Activated CD8-positive, alpha-beta memory T cell treated with anti-CD3 and anti-CD28 coated beads, Interleukin-2, amount 50 U/mL, for 24 hours (primary cell): ENCODE results near the gene ZNF408.

Source experiments
- DNase-seq: peaks from one replicate; pipeline ENCODE4 v3.0.0-alpha.2; 2020; ENCODE audit errors: extremely low read depth

The ZNF408 gene

DNA sequence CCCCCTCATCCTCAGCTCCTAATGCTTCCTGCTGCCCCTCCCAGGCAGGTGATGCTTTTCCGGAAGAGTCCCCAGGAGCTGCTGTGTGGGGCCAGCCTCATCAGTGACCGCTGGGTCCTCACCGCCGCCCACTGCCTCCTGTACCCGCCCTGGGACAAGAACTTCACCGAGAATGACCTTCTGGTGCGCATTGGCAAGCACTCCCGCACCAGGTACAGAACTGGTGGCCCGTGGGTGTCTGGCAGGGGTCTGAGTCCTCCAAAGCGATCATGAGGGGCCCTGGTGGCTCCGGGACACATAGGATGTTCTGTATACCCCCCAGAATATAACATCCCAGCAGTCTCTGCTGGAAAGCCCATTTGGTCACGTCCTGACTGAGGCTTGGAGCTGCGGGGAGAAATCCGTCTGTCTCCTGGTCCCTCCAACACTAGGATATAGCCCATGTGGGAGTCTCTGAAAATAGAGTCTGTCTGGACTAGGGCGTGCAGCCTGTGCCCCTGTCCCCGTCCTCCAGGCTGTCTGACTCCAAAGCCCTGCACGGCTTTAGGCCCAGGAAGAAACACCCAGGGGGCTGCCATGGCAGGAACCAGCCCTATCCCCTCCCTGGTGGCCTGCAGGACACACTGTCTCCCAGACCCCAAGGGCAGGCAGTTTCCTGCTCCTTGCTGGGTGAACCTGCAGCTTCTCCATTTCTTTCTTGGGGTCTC, 27.3 kb downstream of the ZNF408 start:
- no peak for DNase-seq

DNA sequence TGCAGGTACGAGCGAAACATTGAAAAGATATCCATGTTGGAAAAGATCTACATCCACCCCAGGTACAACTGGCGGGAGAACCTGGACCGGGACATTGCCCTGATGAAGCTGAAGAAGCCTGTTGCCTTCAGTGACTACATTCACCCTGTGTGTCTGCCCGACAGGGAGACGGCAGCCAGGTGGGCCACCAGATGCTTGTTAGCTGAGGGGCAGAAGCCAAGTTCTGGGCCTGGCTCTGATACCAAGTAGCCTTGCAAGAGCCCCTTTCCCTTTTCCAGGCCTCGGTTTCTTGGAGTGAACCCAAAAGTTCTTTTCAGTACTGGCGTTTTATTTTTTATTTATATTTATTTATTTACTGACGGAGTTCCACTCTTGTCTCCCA, 27.8 kb downstream of the ZNF408 start:
- DNase-seq = no peak

DNA sequence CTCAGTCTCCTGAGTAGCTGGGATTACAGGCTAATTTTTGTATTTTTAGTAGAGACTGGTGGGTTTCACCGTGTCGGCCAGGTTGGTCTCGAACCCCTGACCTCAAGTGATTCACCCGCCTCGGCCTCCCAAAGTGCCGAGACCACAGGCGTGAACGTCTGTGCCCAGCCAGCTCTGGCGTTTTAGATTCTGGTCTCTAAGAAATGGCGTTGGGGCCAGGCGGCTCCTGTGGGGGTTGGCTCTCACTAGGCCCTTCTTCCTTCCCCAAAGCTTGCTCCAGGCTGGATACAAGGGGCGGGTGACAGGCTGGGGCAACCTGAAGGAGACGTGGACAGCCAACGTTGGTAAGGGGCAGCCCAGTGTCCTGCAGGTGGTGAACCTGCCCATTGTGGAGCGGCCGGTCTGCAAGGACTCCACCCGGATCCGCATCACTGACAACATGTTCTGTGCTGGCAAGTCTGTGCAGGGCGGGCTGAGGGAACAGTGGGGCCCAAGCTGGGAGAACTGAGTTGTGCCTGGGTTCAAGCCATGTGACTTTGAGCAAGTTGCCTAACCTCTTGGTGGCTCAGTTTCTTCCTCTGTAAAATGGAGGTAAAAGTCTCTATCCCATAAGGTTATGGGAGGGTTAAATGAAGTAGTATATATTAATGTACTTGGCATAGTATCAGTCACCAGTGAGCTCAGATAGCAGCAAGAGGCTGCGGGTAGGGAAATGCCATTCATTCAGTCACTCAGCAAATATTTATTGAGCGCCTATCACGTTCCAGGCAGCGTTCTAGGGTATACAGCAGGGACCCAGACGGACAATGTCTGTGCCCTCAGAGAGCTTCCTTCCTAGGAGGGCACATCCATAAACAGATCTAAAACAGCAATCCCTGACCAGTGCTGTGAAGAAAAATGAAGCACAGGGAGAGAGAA, 28.5 kb downstream of the ZNF408 start:
- DNase-seq = no peak

DNA sequence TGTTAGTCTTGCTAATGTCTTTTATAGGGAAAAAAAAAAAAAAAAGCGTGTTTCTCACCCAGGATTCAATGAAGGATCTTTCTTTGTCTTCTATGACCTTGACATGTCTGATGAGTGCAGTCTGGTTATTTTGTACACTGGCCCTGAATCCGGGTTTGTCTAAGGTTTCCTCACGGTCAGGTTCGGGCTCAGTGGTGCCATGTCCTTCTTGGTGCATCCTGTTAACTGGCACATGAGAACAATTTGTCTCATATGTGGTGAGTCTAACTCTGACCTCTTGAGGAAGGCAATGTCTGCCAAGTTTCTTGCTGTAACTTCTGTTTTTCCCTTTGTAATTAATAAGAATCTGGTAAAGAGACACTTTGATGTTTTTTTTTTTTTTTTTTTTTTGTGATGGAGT, 30.7 kb downstream of the ZNF408 start:
- DNase-seq = no peak

DNA sequence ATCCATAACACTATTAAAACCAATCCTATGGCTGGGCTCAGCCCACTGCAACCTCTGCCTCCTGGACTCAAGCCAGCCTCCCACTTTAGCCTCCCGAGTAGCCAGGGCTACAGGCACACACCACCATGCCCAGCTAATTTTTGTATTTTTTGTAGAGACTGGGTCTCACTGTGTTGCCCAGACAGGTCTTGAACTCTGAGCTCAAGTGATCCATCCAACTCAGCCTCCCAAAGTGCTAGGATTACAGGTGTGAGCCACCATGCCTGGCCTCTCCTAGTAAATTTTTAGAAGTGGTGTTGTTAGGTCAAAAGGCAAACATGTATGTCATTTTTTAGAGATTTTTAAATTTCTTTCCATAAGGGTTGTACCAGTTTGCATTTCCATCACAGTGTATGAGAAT, 32.4 kb downstream of the ZNF408 start:
- no peak for DNase-seq

DNA sequence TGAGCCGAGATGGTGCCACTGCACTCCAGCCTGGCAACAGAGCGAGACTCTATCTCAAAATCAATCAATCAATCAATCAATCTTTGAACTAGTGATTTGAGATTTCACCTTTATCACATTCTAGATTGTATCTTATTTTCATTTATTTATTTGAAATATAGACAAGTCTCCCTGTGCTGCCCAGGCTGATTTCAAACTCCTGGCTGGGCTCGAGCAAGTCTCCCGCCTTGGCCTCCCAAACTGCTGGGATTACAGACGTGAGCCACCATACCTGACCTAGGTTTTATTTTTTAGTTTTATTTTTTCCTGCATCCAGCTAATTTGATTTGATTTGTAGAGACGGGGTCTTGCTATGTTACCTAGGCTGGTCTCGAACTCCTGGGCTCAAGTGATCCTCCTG, 35.3 kb downstream of the ZNF408 start:
- DNase-seq = no peak

DNA sequence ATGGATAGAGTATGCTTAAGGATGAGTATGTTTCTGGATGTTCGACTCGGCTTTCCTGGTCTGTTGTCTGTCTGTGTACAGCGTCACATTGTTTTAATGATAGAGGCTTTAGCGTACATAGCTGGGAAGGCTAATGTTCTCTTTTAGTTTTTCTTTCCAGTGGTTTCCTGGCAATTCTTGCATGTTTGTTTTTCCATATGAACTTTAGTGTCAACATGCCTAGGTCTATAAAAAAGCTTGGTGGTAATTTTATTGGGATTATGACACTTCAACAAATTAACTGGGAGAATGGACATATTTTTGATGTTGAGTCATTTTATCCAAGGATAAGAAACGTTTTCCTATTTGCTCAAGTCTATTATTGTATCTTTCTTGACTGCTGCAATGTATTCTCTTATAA, 35.8 kb downstream of the ZNF408 start:
- no peak for DNase-seq

DNA sequence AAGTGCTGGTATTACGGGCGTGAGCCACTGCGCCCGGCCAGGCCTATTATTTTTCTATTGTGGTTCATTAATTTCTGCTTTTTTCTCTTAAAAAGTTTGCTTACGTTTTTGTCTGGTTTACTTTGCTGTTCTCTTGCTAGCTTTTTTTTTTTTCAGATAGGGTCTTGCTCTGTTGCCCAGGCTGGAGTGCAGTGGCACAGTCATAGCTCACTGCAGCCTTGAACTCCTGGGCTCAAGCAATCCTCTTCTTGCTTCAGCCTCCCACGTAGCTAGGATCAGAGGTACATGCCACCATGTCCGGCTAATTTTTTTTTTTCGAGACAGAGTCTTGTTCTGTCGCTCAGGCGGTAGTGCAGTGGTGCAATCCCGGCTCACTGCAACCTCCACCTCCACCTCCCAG, 36.9 kb downstream of the ZNF408 start:
- DNase-seq = no peak

DNA sequence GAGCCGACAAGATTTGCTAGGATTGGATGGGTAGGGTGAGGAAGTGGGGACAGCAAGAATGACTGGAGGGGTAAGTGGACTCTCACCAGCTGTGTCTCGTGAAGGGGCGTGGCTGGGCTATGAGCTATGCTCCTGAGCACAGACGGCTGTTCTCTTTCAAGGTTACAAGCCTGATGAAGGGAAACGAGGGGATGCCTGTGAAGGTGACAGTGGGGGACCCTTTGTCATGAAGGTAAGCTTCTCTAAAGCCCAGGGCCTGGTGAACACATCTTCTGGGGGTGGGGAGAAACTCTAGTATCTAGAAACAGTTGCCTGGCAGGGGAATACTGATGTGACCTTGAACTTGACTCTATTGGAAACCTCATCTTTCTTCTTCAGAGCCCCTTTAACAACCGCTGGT, 38.1 kb downstream of the ZNF408 start:
- no peak for DNase-seq

DNA sequence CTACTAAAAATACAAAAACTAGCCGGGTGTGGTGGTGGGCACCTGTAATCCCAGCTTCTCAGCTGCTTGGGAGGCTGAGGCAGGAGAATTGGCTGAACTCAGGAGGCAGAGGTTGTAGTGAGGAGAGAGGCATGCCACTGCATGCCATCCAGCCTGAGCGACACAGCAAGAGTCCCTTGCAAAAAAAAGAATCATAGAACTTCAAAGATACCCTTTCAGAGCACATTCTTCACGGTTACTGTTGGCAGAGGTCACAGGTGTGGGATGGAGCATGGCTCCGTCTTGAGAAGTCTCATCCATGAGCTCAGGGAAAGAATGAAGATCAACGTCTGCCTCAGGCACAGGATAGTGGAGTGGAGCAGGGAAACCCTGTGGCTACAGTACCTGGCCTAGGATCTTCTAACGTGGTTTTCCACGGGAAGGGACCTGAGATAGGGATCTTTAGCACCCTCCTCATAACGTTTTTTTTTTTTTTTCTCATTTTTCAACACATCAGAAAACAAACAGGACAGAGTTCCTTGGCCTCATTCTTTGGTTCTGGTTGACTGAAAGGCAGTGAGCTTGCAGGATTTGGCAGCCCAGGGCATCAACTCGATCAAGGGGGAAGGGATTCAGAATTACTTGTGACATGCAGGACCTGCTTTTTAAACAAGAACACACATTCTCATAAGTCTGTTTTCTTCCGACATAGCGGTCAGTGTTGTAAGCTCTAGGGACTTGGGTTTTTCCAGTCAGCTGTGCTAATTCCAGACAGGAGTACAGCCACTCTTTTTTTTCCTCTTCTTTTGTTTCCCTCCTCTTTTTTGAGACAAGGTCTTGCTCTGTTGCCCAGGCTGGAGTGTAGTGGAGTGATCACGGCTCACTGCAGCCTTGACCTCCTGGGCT, 41.0 kb downstream of the ZNF408 start:
- DNase-seq = no peak

DNA sequence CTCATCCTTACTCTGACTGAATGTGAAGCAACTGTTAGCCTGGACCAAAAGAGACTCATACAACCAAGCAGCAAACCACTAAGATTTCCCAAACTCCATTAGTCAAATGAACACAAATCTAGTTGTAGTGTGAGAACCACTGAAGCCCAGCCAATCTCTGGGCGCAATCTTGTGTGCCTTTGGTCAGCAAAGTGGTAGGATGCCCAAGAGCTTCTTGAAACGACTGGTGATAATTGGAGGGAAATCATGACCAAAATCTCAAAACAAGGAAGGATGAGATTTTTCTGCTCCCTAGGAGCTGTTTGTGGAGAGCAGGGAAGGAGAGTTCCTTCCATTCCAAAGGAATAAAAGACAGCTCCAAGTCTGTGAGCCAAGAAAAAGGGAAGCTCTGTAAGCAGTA, 42.2 kb downstream of the ZNF408 start:
- DNase-seq = no peak

DNA sequence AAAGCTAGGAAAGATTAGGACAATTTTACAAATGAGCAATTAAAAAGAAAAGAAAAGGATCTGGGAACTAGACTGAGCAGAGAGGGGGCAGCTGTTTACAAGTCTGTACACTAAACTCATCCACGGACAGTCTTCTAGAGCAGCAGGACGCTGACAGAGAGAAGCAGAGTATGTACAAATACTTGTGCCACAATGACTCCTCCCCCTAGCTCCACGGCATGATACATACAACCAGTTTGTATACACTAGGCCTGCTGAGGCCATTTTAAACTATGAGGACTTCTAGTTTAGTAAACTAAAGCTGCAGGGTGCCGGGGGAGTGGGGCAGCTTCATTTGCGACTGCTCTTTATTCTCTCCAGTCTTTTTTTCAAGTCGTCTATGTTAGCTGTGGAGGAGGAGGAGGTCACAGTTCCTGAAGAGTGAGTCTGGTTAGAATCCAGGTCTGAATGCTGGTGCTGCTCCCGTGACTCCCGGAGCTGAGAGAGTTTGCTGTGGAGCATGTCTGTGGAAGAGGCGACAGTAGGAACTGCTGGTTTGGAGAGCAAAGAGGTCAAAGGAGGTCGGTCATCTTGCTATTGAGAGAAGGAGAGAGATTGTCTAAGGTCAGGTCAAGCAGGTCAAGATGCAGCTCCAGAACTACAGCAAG, 43.0 kb downstream of the ZNF408 start:
- DNase-seq = no peak

DNA sequence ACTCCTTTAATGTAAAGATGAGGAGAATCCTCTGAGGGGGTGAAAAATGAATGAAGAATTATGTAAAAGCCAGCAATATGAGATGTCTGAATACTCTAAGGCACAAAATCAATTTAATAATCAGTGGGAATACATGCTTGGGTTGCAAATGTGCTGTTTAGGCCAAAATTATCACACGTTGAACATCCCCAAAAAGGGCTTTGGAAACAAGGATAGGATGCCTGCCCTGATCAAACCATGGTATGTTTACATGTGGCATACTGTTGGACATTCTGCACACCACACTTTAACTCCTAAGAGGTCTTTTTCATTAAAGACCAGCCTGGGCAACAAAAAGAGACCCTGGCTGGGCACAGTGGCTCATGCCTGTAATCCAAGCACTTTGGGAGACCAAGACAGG, 44.5 kb downstream of the ZNF408 start:
- no peak for DNase-seq

DNA sequence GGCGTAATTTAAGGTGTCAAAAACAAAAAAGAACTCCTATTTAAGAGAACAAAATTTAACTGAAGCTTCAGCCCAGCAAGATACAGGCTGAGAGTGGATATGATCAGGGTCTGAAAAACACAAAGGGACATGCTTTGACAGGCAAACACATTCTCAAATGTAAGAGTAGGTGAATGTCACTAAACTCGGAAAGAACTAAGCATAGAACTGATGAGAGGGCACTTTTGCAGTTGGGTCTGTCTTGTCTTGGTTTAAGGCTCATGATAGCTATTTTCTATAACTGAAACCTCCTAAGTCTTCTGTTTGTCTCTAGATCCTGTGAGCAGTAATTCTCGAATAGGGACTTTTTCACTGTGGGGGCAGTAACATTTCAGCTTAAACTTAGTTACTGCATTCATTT, 45.2 kb downstream of the ZNF408 start:
- DNase-seq = no peak

DNA sequence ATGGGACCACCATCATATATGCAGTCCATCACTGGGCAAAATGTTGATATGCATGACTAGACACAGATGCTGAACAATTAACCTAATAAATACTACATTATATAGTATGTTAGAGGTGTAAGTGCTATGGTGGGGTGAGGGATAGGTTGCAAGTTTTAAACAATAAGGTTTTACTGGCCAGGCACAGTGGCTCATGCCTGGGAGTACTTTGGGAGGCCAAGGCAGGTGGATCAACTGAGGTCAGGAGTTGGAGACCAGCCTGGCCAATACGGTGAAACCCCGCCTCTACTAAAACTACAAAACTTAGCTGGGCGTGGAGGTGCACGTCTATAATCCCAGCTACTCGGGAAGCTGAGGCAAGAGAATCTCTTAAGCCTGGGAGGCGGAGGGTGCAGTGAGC, 46.3 kb downstream of the ZNF408 start:
- DNase-seq = no peak
